Ramos (cell line): Measurements from ENCODE around the gene EMP1.

Experiments
- in situ Hi-C: fragments of 300-500 bp; cut with MboI; formaldehyde crosslinking; loops from one replicate; pipeline ENCODE4 v1.14.3; 2022; ENCODE audit warnings: low sequenced_read_pairs; ENCODE audit not compliant: unreplicated experiment

Gene EMP1

DNA sequence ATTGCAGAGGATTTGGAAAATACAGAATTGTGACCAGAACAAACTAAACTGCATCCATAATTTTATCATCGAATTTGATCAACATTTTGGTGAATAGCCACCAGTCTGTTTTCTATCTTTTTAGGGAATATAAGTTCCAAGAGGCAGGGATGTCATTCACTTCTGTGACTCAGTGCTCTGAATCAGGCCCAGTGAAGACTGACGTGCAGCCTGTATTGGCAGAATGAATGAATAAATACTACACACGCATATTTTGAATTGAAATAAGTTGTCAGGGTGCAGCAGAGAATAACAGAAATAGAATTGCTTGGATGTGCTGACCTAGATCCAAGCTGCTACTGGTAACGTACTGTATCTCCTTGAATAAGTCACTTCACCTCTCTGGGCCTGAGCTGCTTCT lies 1.3 kb upstream of the EMP1 start:
- in situ Hi-C loops: no loop called here

DNA sequence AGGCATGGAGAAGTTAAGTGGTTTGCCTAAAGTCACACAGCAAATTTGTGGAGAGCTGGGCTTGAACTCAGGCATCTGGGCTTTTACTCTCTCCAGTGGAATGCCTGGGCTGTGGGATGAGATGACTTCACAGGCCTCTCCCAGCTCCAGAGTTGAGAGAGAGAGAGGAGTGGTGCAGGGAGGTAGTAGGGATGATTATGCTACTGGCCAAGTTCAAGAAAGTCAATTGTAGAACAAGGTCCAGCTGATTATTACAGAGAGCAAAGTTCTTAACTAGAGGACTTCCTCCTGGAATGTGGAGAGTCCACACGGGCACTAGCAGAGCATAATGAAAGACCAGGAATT lies 769 bp upstream of the EMP1 start:
- in situ Hi-C loops: no loop called here

DNA sequence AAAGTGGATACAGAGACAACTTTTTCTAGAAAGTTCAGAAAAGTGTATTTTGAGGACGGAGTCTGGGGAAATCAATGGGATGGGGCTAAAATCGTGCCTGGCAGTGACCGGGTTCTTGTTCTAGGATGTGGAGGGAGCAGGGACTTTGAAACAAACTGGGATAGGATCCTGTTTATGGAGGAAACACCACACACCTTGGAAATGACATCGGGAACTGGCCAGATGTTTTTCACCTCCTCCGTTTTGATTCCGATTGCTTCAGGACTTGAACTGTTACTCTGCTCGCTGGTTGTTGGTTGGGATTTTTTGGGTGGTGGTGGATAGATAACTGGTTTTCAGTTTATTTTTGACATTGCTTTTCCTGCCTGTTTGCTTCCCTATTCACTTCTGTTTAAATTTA lies 506 bp downstream of the EMP1 start:
- in situ Hi-C loops: no loop called here

DNA sequence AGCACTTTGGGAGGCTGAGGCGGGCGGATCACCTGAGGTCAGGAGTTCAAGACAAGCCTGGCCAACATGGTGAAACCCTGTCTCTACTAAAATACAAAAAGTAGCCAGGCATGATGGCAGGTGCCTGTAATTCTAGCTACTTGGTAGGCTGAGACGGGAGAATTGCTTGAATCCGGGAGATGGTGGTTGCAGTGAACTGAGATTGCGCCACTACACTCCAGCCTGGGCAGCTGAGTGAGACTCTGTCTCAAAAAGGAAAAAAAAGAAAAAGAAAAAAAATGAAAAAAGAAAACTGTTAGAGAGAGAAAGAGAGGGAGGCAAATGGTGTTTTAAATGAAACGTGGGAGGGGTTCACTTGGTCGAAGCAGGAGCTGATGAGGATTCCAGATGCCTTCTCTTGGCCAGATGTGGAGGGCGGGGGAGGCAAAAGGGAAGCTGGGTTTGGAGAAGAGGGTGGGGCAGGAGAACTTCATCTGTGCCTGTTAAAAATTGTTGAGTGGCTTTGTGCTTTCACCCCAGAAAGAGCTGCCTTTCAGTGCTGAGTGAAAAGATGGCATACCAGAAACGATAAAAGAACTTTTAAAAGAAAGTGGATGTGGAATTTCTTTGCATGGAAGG lies 1.1 kb downstream of the EMP1 start:
- in situ Hi-C loops: no loop called here

DNA sequence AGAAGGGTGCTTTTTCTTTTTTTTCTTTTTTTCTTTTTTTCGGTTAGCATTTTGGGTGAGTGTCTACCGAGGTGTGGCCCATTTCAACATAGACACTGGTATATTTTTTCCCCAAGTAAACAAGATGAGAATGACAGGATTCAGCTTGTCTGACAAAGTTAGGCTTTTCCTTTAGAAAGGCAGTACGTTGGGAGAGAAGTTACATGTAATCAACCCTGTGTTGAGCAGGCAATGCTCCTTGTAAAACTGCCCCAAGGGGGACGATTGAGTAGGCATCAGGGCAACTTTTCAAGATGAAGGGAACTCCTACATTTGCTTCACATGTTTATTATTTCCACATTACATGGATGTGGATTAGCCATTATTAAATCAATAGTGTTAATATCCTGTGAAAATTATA lies 1.7 kb downstream of the EMP1 start:
- in situ Hi-C loops: no loop called here

DNA sequence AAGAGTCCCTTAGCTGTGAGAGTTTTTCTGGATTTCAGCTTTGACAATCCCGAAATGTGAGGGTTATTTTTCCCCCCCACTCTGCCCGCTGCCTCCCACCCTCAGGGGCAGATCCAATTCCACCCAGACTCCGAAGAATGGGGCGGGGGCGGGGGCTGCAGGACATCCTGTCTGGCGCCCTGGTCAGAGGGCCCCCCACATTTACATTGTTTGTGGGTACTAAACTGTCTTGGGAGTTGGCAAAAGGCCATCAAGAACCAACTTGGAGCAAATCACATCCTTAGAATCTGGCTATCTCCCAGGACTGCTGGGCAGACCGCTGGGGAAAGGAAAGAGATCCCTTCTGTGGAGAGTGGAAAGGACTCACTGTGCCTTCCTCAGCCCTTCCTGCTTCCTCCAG lies 2.4 kb downstream of the EMP1 start:
- in situ Hi-C loops: no loop called here

DNA sequence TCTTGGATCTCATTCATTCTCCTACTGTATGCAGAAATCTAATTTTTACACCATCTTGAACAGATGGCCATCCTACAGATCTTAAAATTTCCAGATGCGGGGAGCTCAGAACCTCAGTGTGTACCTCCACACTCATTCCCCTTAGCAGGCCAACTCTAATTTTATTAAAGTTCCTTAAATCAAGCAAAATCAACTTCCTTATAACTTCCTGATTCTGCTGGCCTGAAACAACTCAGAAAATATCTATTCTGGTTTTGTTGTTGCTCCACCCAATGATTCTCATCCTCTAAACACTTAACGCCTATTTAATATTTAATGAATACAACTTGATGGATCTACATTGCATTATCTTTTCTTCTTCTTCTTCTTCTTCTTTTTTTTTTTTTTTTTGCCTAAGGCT lies 3.1 kb downstream of the EMP1 start:
- in situ Hi-C loops: no loop called here

DNA sequence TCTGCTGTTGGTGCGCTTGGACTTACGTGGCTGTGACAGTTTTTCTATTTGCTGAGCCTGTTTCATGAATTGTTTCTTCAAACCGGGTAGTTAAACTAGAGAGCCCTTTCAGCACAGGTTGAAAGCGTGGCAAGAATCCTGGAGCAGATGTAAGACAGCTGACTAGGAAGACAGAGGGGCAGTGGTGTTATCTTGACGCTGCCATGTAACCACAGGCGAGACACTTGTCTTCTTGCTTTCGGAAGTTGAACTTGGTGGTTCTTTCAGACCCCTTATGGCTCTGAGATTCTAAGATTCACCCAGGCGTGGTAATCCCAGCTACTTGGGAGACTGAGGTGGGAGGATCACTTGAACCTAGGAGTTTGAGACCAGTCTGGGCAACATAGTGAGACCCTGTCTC lies 4.3 kb downstream of the EMP1 start:
- in situ Hi-C loops: no loop called here

DNA sequence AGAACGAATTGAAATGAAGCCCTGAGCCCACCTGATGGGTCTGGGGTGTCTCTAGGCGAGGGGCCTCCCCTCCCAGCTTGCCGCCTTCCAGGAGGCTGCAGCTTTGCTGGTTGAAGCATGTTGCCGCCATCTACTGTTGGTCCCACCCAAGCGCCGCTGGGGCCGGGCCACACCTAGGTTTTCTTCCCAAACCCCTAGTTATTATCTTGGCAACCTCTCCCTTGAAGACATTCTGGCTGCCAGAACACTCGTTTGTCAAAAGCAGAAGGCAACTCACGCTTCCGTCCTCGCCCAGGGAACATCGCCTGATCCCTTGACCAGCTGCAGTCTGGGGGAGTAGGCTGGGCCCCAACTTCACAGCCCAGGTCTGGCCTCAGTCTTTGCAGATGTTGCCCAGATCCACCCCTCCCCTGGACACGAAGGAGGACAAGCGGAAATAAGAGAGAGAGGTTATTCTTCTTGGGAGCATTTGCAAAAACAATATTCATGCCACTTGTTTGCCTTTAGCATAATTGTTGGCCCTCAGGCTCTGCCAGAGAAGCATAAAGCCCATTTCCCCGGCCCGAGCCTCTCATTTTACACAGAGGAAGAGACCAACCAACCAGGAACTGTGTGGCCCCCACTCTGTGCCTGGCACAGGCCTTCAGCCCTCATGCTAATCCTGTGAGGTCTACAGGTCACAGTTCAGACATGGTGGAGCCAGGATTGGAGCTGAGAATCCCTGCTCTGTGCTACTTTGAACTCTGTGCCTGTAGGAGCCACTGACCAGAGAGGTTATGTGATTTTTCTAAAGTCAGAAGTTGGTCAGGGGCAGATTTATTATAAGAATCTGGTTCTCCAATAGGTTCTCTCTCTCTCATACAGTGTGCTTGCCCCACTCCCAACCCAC lies 6.8 kb downstream of the EMP1 start:
- in situ Hi-C loops: no loop called here

DNA sequence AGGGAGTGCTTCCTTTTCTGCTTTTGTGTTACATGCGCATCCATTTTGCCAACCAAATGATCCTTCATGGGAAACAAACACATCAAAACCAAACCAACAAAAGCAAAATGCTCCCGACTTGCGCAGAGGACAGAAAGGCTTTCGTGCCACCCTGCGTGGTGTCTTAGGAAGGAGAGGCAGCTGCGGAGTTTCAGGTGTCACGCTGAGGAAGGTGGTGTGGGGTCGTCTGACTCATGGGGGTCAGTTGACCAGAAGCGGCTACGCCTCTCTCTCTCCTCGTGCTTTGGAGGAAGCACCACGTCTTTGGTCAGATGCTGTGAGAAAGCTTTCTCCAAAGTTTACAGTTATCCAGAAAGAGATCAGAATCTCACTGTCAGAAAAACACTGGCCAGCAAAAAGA lies 7.9 kb downstream of the EMP1 start:
- in situ Hi-C loops: no loop called here

DNA sequence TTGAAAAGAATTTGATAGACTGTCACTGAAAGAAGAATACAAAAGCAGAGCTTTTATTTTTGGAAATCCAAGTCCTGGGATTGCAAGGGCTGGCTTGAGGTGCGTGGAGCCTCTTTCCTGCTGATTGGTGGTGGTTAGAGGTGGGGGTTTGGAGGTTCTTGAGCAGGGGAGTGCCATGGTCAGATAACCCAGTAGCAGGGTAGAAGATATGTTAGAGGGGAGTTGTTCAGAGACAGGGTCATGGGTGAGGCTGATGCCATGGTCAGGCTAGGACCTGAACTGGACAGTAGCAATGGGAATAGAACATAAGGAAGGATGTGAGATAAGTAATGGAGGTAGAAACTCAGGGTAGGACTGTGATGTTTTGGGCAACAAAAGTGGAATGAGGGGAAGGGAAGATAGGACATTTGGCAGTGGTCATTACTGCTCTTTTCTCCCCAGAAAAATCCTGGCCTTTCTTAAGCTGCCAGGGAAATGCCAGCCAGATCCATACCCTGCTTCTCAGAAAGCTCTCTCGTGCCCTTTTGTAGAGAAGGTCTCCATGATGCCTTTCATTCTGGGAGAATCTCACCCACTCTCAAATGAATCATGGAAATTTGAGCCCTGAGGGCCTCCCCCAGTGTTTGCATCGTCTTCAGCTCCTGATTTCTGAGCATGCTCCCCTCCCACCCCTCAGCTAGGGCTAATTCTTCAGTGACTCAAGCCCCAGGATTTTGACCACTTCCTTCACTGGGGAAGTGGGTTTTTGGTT lies 9.5 kb downstream of the EMP1 start:
- in situ Hi-C loops: no loop called here

DNA sequence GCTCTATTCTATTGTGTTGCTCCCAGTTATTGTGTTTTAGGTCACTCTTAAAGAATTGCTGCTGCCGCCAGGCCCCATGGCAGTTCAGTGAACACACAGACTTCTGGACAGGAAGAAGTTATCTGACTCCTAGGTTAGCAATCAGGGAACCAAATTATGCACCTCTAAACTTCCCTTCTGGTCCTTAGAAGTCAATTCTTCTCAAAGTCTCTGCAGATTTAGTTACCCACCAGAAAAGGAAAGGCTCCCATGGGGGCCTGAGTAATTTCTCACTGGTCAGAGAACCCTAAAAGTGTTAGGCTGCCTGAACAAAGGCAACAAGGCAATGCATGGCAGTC lies 10.0 kb downstream of the EMP1 start:
- in situ Hi-C loops: no loop called here

DNA sequence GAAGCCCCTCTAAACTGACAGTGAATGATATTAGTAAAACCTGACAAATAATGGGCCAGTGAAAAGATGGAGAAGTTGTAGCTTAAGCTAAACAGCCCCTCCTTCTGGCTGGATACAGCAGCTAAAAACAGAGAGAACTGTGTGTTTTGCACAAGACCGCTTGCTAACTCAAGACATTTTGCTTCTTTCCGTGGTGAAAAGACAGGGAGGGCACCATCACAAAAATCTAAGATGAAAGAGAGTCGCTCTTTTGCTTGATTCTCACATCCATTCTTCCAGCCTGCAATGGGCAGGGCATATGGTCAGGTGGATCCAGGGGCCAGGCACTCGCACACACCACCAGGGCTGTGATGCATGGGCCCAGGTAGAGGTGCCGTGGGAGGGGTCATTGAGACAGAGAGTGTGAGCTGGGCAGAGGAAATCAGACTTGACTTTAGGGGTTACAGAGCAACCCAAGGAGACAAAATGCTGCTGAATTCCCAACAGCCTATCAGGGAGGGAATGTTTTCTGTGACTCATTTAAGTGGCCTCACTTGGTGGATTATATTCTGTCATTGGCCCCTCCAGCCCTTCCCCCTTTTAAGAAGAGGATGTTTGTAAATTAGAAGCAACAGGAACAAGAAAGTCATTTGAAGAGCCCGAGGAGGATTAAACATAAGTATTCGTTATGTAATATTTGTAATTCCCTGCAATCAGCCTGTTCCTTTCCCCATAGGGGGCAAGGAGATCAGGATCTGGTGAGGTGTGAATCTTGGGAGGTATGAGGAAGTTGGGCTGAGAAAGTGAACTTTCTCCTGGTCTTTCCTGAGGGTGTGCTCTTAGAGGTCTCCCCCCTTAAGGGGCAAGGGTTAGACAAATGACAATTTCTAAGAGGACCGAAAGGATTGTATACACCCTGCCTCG lies 12.3 kb downstream of the EMP1 start:
- in situ Hi-C loops: no loop called here

DNA sequence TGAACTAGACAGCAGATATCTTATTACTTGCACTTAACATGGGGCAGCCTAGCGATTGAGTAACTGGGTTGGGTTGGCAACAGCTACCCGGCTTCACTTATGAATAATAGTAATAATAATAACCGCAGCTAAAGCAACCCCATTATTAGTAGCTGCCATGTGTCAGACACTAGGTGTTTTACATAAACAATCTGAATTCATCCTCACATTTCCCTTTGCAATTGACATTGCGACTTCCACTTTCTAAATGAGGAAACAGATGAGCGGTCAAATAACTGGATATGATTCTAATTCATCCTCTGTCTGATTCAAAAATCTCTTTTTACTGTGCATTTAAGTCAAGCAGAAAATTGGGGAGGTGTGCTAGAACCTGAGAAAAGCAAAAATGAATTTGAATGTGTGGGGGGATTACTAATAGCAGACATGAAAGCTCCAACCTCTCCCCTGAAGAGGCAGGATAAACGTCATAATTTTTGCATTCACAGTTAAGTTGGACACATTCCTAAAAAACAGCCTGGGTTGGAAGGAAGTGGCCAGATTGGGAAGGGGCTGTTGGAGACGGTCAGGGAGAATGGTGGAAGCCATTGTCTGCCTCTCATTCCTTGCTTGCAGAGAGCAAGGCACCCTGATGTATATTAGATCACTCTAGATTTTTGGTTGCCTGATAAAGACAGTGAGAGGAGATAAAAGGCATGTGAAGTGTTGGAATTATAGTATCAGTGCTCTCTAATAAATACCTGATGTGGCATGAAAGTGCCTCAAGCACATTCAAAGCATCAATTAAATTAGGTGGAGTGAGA lies 13.1 kb downstream of the EMP1 start:
- in situ Hi-C loops: loop anchor here (5.0 kb wide), 1 partner anchor 302 kb away; no protein-coding TSS in a partner anchor

DNA sequence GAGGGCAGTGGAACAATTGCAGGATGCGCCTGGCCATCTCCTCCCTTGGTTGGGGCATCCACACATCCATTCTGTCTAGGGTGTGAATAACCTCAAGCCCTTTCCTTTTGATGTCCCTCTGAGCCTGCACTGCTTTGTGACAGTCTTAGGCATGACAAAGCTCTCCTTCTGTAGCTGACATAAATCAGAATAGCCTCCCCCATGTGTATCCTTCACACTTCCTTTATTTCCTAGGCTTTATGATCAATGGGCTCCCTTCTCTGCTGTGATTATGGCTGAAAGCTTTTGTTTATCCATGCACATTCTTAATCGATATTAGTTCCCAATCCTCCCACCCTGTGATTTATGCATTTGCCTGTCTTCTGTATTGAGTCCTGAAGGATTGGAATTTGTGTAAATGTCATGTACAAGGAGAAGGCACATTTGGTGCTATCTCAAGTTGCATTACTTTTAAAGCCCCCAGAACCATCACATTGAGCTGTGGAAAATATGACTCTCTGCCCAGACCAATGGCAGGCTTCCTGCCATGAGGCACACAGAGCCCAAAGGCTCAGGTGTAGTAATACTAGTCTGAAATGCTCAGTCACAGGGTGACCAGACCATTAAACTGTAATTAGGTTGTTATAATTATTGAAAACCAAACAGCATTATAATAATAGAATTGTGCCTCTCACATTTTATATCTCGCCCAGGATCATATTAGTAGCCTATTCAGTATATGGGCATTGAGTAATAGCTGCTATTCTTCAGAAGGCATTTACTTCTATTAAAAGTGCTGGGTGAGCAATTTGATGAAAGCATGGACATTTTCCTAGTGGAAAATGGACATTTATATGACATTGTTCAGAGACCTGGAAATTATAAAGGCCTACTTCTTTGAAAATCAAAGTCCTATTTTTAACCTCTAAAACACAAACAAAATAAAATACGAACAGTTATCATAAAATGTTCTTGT lies 14.0 kb downstream of the EMP1 start:
- in situ Hi-C loops: loop anchor here (5.0 kb wide), 1 partner anchor 303 kb away; no protein-coding TSS in a partner anchor

DNA sequence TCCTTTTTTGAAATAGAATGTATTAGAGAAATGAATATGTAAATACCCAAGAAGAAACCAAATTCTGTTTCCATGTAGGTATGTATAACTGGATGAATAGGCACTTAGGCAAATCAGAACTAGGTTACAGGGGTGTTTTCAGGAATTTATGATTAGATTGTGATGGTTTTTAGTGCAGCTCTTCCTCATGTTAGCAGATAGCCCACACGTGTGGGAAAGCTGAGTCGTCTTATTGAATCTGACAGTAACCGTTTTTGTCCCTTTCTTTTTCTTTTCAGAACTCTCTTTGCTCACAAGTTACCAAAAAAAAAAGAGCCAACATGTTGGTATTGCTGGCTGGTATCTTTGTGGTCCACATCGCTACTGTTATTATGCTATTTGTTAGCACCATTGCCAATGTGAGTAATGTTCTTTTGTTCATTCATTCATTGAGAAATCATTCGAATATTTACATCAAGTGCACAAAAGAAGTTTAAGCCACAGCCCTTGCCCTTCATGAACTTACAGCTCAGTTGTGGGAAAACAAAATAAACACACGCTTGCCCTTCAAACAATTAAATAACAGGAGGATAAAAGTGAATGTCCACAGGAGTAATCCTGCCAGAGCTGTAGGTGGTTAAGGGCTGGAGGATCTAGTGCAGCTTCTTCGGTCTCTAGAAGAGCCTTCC lies 14.8 kb downstream of the EMP1 start:
- in situ Hi-C loops: loop anchor here (5.0 kb wide), 1 partner anchor 304 kb away; no protein-coding TSS in a partner anchor

DNA sequence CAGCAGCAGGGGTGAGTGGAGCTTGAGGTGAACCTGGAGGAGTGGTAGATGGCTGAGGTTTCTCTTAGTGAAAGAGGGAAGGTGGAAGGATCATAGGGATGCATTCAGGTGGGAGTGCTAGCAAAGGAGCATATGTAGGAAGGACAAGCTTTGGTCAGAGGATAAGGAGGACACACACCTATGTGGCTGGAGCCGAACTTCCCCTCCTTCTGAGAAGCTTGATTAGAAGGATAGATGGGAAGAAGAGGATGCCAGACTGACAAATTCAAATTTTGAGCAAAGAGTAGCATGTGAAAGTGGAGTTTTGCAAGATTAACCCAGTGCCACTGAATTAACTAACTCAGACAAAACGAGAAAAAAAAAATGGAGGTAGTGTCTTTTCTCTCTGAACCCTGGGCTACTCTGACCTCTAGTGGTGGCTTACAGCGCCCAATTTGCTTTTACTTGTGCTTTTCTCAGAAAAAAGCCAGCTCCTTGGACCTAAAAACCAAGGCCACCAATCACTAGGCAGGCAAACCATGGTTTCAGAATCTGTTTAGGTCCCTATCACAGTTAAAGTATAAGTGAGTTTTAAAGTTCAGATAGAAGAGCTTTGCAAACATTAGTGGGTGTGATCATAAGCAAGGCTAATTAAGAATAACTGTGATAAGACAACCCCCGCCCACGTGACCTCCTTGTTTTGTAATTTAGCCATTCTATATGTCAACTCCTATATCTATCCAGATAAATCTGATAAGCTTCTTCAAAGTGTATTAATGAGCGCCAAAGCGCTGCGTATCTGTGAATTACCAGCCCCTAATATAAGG lies 15.5 kb downstream of the EMP1 start:
- in situ Hi-C loops: loop anchor here (5.0 kb wide), 1 partner anchor 305 kb away; no protein-coding TSS in a partner anchor
